ENCODE data around the gene ZNF385B. TPM values are rescaled to one million over a fixed set of nuclear protein-coding genes. Genes with fewer than 3 reads are reported as not detected.

ZNF385B gene
- polyA plus RNA-seq, 1 donor (not counting 4 experiments of a cell fraction or from before 2014, with no cell fraction given): 0.17 TPM

DNA sequence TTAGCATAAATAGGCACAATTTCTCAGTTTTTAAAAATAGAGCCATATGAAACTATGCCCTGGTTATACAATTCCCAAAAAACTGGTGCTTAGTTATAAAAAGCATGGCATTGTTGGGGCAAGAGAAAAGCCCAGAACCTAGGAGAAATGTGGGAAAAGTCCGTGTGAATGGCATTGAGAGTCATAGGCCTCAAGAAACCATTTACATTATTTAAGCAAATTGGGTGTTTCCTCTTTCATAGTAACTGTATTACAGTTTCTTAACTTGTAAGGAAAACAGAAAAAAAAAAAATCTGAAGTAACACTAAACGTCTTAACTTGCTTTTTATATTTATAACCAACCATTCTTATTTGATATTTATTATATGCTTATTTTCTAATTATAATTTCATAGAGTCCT, 425.8 kb downstream of the ZNF385B start:
- H3K4me2 ChIP-seq (ENCODE audit: control insufficient read depth, extremely low read depth, insufficient read depth, low read depth, low read length): no peak overlapping the region

DNA sequence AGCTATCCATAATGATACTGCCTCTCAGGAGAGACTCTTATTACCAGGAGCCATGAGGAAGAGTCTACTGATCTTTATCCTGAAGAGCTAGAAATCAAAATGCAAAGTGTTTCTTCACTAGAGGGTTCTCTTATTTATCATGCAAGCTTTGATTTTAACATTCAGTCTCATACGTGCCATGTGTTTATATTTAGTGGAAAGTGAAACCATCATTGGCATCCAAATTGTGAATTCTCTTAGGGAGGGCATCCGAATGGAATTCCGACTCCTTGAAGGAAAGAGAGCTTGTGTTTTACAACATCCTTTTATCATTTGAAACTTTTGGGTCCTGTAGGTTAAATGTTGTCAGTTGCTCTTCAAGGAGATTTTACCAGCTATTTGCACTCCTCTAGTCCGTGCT, 426.4 kb downstream of the ZNF385B start:
- H3K27me3 ChIP-seq (ENCODE audit: control insufficient read depth, extremely low read depth, insufficient read depth, low read length): no peaks in the 10 kb centered on the region
- no peak overlapping the region for H3K4me3 ChIP-seq (ENCODE audit: control insufficient read depth in 2 of 3, extremely low read depth in 1 of 3, insufficient read depth in 2 of 3, low read depth in 1 of 3, low read length in 3 of 3)
- TF ChIP-seq, protein P1, sequence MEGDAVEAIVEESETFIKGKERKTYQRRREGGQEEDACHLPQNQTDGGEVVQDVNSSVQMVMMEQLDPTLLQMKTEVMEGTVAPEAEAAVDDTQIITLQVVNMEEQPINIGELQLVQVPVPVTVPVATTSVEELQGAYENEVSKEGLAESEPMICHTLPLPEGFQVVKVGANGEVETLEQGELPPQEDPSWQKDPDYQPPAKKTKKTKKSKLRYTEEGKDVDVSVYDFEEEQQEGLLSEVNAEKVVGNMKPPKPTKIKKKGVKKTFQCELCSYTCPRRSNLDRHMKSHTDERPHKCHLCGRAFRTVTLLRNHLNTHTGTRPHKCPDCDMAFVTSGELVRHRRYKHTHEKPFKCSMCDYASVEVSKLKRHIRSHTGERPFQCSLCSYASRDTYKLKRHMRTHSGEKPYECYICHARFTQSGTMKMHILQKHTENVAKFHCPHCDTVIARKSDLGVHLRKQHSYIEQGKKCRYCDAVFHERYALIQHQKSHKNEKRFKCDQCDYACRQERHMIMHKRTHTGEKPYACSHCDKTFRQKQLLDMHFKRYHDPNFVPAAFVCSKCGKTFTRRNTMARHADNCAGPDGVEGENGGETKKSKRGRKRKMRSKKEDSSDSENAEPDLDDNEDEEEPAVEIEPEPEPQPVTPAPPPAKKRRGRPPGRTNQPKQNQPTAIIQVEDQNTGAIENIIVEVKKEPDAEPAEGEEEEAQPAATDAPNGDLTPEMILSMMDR (optimal IDR thresholded peaks at IDR 0.05 in 1 of 3, IDR thresholded peaks at IDR 0.05 in 1 of 3, conservative IDR thresholded peaks at IDR 0.05 in 1 of 3; ENCODE audit: extremely low read depth in 1 of 3, insufficient read depth in 2 of 3, low read length in 3 of 3): no peak
- no peak for TF ChIP-seq EZH2 (IDR thresholded peaks at IDR 0.05; ENCODE audit: low read length)
- no peaks in the 10 kb centered on the region for H3K9me3 ChIP-seq (ENCODE audit: control insufficient read depth, low read depth, low read length)
- no peak overlapping the region for H3K27ac ChIP-seq (ENCODE audit: control insufficient read depth, insufficient read depth, low read length)
- no peak overlapping the region for H2AFZ ChIP-seq (ENCODE audit: control insufficient read depth, low read length)
- no peaks in the 10 kb centered on the region for H3K9me1 ChIP-seq (ENCODE audit: control insufficient read depth, extremely low read depth, insufficient read depth, low read length)
- no peaks in the 10 kb centered on the region for H3K79me2 ChIP-seq (ENCODE audit: control insufficient read depth, insufficient read depth, low read length)
- no peaks in the 10 kb centered on the region for H4K20me1 ChIP-seq (ENCODE audit: control insufficient read depth, extremely low read depth, insufficient read depth, low read length)
- no peak for FAIRE-seq
- no peaks in the 10 kb centered on the region for H3K4me1 ChIP-seq (ENCODE audit: control insufficient read depth, extremely low read depth, insufficient read depth, low read length)
- dilution Hi-C loops (cut with MboI; ENCODE audit: extremely low pct_ligation_motif_present, low sequenced_read_pairs): no loop called here
- H3K36me3 ChIP-seq (ENCODE audit: control insufficient read depth in 2 of 2, extremely low read depth in 1 of 2, insufficient read depth in 2 of 2, low read length in 2 of 2): no peaks in the 10 kb centered on the region
- DNase-seq (ENCODE audit: low read depth, low spot score): no peak
- H3K4me2 ChIP-seq (ENCODE audit: control insufficient read depth, extremely low read depth, insufficient read depth, low read depth, low read length): no peak overlapping the region
- H3K9ac ChIP-seq (ENCODE audit: control insufficient read depth, extremely low read depth, insufficient read depth, low read length): no peak overlapping the region

More for the DNA sequence above, 425.8 kb downstream of the ZNF385B start:
- H3K9me1 ChIP-seq (ENCODE audit: control insufficient read depth, extremely low read depth, insufficient read depth, low read length): no peaks in the 10 kb centered on the region
- no peaks in the 10 kb centered on the region for H3K9me3 ChIP-seq (ENCODE audit: control insufficient read depth, low read depth, low read length)
- H3K36me3 ChIP-seq (ENCODE audit: control insufficient read depth in 2 of 2, extremely low read depth in 1 of 2, insufficient read depth in 2 of 2, low read length in 2 of 2): no peaks in the 10 kb centered on the region
- H3K4me1 ChIP-seq (ENCODE audit: control insufficient read depth, extremely low read depth, insufficient read depth, low read length): no peaks in the 10 kb centered on the region
- no peaks in the 10 kb centered on the region for H3K27me3 ChIP-seq (ENCODE audit: control insufficient read depth, extremely low read depth, insufficient read depth, low read length)
- H2AFZ ChIP-seq (ENCODE audit: control insufficient read depth, low read length): no peak overlapping the region
- TF ChIP-seq, protein P1 (optimal IDR thresholded peaks at IDR 0.05 in 1 of 3, IDR thresholded peaks at IDR 0.05 in 1 of 3, conservative IDR thresholded peaks at IDR 0.05 in 1 of 3; ENCODE audit: extremely low read depth in 1 of 3, insufficient read depth in 2 of 3, low read length in 3 of 3): no peak
- TF ChIP-seq EZH2 (IDR thresholded peaks at IDR 0.05; ENCODE audit: low read length): no peak
- no peak overlapping the region for H3K27ac ChIP-seq (ENCODE audit: control insufficient read depth, insufficient read depth, low read length)
- DNase-seq (ENCODE audit: low read depth, low spot score): no peak
- no peaks in the 10 kb centered on the region for H3K79me2 ChIP-seq (ENCODE audit: control insufficient read depth, insufficient read depth, low read length)
- FAIRE-seq: no peak
- H4K20me1 ChIP-seq (ENCODE audit: control insufficient read depth, extremely low read depth, insufficient read depth, low read length): no peaks in the 10 kb centered on the region
- no peak overlapping the region for H3K4me3 ChIP-seq (ENCODE audit: control insufficient read depth in 2 of 3, extremely low read depth in 1 of 3, insufficient read depth in 2 of 3, low read depth in 1 of 3, low read length in 3 of 3)
- dilution Hi-C loops (cut with MboI; ENCODE audit: extremely low pct_ligation_motif_present, low sequenced_read_pairs): no loop called here
- no peak overlapping the region for H3K9ac ChIP-seq (ENCODE audit: control insufficient read depth, extremely low read depth, insufficient read depth, low read length)
